Measurements from ENCODE around the gene IGHMBP2.

The IGHMBP2 gene

DNA sequence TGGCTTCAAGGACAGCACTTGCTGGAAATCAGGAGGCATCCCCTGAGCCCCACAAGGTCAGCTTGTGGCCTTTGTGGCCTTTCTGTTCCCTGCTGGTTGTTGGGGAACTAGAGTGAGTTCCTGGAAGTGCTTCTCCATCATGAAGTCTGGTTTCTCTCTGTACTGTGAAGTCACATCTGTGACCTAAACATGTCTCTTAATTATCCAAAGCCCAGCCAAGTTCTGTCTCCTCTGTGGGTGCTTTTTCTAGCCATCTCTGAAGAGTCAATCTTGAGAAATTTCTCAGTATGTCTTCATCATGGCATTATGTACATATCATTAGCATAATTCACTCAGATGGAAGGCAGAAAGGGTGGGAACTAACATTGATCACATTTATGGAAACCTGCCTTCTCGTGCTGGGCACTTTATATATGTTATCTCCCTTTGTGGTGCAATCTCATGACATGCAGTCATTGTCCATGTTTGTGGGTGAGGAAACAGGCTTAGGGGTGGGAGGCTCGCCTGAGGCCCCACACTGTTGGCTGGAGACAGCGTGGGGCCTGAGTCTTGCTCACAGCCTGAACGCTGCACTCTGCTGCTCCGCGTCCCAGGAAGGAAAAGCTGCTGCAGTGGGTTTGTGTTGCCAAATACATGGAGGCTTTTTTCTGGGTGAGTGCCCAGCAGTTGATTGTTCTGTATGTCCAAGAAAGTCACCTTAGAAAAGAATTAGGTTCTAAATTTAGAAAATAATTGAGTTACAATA lies 24.6 kb downstream of the IGHMBP2 start:
- DNase-seq = no peak

DNA sequence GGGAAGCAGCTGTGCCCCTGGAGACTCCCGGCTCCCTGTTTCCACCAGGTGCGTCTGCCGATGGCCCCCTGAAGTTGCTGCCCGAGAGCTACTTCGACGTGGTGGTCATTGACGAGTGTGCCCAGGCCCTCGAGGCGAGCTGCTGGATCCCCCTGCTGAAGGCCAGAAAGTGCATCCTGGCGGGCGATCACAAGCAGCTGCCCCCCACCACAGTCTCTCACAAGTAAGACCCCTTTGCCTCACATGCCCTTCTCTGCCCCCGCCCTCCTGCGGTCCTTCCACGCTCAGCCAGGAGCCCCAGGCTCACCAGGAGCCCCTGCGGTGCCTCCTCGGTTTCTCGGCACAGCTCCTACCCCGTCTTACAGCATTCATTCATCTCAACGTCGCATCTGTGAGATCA lies 25.4 kb downstream of the IGHMBP2 start:
- DNase-seq = no peak

DNA sequence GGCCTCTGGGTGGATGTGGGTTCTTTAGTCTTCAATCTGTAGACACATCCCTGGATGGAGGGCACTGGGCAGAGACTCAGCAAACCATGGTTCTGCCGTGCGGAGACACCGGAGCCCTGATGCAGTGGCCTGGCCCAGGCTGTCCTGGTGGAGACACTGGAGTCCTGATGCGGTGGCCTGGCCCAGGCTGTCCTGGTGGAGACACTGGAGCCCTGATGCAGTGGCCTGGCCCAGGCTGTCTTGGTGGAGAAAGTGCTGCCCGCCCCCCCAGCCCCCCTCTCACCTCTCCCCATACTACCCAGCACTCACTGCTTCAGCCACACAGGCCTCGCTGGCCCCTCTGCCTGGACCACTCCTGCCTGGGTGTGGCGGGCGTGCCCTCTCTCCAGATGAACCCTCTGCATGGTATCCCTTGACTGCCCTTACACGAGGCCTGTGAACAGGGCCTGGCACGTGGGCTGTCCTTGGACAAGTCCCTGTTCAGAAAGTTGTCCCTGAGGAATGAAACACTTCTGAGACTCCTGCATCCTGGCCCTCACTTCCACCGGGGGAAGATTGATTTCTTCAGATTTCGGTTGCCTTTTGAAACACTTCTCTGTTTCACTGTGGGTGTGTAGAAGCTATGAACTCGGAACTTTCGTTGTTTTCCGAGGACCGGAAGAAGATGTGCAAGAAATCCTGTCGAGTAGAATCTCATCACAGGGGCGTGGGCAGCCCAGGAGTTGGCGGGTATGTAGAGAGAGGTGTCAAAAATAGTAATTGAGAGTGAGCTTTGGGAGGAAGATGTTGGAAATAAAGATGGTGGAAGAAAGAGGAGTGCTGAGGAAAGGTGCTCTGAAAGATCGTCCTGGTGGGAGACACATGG lies 26.2 kb downstream of the IGHMBP2 start:
- DNase-seq = no peak

DNA sequence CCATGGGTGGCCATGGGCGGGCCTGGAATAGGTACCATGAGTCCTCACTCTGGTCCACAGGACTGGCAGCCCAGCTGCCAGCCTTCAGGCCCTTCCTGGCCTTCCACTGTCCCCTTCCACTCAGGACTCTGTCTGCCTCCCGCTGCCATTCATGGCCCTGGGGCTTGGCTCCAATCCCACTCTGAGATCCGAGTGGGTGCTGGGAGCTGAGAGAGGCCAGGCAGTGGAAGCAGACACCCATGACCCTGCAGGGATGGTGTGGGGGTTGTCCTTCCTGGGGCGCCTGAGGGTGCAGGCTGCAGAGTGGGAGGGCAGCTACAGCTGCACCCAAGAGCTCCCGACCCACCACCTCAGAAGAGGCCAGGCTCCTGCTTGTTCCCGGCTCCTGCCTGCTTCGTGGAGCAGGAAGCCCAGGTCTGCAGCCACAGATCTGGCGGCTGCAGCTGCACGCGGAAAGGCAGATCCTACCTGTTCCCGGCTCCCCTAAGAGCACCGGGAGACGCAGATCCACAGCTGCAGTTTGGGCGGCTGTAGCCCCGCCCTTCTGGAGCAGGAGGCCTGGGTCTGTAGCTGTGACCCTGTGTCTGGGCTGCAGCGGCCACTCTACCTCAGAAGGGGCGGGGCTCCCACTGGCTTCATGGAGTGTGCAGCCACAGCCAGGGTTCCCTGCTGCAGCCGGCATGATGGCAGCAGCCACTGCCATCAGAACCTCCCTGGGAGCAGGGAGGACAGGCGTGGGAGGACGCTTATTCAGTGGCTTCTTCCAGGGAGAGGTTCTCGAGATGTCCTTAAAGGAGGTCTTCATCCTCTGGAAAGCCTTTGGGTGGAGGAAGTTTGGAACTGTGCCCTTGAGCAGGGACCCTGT lies 27.5 kb downstream of the IGHMBP2 start:
- no peak for DNase-seq

DNA sequence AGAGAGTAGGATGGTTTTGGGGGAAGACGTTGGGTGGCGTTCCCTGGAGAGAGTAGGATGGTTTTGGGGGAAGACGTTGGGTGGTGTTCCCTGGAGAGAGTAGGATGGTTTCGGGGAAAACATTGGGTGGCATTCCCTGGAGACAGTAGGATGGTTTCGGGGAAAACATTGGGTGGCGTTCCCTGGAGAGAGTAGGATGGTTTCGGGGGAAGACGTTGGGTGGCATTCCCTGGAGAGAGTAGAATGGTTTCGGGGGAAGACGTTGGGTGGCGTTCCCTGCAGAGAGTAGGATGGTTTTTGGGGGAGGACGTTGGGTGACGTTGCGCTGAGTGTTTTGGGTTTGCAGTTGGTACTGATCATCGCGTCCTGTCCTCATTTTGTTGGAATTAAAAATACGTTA lies 28.2 kb downstream of the IGHMBP2 start:
- DNase-seq = no peak

DNA sequence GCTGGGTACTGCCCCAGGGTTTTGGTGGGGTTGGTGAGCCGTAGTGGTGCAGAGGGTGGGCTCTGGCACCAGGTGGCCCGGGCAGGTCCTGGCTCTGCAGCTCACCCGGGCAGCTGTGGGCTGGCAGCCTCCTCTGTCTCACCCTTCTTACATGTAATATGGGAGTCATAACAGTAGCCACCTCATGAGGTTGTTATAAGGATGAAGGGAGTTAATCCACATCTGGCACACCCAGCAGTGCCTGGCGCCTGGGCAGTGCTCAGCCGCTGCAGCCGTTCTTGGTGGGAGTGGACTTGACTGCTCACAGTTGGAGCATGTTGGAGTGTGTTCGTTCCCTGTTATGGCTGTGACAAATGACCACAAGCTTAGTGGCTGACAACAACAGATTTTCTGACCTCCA lies 28.7 kb downstream of the IGHMBP2 start:
- DNase-seq = no peak

DNA sequence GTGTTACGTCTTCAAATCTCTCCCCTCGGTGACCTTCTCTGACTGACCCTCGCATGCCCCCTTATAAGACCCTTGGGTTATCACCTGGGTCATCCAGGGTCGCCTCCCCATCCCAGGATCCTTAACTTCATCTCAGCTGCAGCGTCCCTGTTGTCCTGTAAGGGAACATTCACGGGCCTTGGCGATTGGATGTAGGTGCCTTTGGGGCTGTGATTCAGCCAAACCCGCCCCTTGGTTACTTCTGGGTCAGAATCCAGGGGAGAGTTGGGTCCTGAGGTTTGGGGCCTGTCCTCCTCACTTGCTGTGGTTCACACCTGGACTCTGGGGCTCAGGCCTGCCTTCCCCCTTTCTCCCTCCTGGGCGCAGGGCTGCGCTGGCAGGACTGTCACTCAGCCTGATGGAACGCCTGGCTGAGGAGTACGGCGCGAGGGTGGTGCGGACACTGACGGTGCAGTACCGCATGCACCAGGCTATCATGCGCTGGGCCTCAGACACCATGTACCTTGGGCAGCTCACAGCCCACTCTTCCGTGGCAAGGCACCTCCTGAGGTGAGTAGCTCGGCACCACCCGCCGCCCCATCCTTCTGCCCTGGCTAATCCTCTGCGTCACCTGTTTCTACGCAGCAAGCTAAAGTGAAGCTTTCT lies 29.4 kb downstream of the IGHMBP2 start:
- no peak for DNase-seq

DNA sequence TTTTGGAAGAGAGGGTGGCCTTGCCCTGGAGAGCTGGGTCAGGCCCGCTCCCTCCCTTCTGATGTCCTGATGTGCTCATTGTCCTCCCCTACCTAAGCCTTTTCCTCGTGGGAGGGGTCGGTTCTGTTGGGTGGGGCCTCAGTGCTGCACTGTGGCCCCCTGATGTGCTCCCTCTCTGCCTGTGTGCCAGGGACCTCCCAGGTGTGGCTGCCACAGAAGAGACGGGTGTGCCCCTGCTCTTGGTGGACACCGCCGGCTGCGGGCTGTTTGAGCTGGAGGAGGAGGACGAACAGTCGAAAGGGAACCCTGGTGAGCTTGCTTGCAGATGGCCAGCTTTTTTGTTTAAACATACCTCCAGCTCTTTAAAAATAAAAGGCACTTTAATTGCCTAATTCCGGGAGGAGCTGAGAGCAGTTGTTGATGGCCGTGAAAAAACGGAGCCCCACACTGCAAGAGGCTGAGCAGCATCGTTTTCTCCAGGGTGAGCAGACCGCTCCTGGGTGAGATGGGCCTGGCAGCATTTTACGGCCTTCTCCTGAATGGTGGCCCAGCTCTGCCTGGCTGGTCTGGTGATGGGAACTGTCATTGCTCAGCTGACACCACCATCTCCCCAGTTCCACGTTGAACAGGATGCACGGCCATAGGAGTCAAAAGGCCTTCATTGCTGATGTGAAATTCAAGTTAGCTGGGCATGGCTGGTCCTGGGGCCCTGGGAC lies 30.1 kb downstream of the IGHMBP2 start:
- DNase-seq = no peak

DNA sequence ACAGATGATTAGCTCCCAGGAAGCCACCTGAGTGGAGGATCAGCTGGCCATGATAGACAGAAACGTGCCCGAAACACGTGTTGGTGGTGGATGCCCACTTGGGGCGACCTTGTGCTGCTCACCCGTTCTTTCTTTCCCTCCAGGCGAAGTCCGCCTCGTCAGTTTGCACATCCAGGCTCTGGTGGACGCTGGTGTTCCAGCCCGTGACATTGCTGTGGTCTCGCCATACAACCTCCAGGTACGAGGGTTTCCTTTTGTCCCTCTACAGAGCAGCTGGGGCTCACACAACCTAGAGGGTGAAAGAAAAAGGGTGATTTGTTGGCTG lies 30.6 kb downstream of the IGHMBP2 start:
- no peak for DNase-seq

DNA sequence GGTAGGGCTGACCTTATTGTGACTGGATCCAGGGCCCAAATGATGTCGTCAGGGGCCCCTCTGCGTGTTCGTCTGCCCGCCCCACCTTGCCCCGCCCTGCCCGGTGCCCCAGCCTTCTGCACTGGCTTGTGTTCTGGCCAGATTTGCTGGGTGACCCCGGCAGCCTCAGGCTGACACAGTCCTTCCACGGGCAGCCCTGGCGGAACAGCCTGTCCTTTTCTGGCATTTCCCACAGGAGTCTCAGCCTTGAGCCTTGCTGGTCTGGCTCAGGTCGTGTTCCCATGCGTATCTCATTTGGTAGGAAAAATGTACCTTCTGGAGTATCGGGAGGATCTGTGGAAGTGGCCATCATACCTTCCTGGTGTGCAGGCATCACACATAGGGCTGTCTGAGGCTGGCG lies 31.0 kb downstream of the IGHMBP2 start:
- DNase-seq = no peak

DNA sequence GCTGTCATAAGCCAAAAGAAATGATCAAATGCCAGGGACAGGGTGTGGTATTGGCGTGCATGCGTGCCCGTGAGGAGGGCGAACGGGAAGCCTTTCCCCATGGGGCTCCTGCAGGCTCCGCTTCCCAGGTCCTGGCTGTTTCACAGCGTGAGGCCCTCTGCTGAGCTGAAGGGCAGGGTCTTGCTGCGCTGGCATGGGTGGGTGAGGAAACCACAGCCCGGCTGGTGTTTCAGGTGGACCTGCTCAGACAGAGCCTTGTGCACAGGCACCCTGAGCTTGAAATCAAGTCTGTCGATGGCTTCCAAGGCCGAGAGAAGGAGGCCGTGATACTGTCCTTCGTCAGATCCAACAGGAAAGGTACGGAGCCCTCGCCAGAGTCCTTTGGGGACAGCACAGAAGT lies 31.4 kb downstream of the IGHMBP2 start:
- no peak for DNase-seq

DNA sequence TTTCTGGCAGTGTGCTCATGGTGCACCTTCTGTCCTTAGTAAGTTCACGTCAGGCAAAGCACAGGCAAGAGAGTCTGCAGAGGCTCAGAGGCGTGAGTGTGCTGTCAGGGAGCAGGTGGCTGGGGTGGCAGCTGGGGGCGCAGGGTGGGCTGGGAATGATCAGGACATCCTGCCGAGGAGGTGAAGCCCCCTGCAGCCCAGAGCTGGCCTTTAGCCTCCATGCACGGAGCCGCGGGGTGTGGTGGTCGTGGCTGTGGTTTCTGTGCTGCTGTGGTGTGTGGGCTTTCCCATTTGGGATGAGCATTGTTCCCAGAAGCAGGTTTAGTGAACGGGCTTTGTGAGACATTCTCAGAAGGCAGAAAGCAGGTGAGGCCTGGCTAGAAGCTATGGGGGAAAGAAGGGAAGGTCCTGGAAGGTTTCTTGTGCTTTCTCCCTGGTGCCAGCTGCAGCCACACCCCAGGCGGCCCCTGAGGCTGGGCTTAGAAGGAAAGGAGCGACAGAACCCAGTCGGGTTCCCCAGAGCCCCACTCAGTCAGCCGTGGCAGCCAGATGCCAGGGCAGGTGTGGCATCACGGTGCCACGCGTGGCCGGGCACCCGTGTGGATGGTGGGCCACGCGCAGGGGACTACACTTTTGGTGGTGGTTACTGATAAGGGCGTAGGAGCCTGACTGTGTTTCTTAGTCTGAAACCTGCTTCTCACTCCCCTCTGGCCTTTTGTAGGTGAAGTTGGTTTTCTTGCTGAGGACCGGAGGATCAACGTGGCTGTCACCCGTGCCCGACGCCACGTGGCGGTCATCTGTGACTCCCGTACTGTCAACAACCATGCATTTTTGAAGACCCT lies 32.0 kb downstream of the IGHMBP2 start:
- no peak for DNase-seq

DNA sequence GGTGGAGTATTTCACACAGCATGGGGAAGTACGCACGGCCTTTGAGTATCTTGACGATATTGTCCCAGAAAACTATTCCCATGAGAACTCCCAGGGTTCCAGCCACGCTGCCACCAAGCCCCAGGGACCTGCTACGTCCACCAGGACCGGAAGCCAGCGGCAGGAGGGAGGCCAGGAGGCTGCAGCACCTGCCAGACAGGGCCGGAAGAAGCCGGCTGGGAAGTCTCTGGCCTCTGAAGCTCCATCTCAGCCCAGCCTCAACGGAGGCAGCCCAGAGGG lies 32.6 kb downstream of the IGHMBP2 start:
- DNase-seq = no peak

DNA sequence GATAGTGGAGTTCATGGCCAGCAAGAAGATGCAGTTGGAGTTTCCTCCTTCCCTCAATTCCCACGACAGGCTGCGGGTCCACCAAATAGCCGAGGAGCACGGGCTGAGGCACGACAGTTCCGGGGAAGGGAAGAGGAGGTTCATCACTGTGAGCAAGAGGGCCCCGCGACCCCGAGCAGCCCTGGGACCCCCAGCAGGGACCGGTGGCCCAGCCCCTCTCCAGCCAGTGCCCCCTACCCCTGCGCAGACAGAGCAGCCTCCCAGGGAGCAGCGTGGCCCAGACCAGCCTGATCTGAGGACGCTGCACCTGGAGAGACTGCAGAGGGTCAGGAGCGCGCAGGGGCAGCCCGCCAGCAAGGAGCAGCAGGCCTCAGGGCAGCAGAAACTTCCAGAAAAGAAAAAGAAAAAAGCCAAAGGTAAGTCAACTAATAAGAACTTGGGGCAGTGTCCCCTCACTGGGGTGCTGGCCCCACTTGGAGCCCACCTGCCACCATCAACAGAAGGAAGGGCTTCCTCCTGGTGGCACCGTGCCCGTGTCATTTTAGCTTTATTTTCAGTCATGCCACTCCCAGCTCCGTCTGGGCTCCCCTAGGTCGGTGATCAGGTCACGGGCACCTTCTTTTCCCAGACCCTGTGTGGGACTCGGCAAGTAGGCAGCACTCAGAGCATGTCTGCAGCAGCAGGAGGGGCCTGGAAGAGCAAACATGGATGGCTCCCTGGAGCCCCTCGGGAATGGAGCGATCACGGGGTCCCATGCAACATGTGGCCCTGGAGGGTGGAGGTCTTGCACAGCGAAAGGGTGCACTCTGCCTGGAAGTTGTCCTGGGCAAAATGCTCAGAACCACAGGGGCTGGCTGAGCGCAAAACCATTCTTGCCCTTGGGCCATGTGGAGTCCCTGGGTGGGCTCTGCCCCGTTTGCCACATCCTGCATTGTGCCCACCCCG lies 33.3 kb downstream of the IGHMBP2 start:
- DNase-seq = no peak

DNA sequence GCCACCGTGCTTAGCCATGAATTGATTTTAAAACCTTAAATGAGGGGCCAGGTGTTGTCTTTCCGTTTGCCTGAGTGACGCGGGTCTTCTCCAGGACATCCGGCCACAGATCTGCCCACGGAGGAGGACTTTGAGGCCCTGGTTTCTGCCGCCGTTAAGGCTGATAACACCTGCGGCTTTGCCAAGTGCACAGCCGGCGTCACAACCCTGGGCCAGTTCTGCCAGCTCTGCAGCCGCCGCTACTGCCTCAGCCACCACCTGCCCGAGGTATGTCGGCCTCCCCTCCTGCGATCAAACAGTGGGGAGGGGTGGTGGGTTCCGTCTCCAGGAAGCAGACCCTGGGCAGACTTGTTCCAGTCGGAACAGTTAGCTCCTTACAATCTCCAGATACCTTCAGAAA lies 34.4 kb downstream of the IGHMBP2 start:
- DNase-seq = no peak

DNA sequence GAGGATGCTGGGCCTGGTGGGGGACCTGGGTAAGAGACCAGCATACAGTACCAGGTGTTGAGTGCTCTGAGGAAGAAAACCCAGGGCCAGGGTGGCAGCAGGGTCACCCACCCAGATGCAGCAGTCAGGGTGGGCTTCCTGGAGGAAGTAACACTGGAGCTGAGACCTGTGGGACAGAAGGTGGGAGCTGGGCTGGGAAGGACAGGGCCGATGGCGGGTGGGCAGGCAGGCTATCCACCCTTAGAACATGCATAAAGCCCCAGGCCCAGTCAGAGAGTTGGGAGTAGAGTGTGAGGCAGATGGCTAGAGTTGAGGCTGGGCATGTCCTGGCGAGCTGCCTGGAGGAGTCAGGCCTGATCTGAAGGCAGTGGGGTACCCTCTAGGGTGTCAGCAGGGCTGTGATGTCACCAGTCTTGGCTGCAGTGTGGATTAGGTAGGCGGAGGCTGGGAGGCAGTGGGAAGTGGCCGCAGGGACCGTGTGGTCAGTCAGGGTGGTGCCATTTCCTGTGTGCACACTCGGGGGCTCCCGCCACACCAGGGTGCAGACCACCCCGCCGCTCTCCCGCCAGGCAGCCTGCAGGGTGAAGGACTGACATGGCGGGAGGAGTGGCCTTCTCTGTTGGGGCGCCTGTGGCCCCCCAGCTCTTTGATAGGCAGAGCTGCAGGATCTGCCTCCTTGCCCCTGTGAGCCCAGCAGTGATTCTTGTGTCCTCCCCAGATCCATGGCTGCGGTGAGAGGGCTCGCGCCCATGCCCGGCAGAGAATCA lies 35.3 kb downstream of the IGHMBP2 start:
- no peak for DNase-seq

DNA sequence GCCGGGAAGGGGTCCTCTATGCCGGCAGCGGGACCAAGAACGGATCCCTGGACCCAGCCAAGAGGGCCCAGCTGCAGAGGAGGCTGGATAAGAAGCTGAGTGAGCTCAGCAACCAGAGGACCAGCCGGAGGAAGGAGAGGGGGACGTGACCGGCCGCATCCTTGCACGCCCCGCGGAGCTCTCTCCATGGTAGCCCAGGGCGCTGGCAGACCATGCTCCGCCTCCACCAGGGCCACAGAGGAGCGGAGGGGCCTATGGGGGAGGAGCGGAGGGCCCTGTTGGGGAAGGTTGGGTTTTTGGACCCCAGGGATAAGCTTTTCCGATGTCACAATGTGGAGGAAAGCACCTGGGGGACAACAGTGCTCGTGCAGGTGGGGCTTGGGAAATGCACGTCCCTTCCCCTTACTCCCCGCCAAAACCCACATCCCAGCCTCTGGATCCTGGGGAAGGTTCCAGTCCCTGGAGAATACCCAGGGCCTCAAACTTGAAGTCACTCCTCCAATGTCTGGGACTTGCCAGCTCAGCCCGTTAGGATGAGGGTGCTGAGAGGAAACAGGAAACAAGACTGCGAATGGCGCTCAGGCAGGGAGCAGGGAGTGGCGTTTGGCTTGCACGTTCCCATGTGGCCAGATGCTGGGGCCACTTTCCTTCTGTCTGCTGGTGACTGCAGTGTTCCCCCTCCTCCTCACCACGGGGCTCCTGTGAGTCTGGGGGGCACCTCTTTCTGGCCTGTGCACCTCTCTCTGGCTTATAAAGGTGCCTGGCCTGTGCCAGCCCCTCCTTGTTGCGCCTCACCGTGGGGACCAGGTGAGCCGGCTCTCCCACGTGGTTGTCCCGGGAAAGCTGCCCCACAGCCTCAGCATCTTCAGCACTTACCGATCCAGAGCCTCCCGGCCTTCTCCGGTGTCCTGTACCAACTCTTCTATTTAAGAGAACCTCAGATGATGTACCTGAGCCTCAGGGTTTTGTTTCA lies 36.2 kb downstream of the IGHMBP2 start:
- DNase-seq = no peak

DNA sequence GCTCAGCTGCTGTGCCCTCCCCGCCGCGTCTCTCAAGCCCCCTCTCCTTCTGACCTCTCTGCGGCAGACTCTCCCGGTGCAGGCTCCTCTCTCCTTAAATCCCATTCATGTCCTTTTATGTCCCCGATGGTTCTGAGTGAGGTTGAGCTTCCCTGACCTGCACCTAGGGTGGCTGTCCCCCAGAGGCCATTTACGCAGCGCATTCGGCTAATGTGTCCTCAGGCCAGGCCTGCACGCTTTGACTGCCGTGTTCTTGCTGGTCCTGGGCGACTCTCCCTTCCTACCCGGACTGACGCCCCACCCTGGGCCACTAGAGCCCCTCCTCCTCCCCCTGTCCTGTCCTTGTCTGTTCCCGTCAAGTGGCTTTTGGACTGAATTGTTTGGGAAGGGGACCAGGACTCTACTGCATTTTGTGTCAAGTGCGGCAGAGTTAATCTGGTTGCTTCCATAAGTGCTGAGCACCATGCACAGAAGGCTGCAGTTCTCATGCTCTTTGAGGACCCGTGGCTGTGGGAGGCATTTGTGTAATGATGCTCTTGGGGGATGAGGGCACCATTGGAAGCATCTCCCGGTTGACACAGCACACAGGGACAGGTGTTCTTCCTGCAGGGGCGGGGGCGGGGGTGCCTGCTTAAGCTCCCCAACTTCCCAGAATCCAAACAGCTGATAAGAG lies 37.1 kb downstream of the IGHMBP2 start:
- DNase-seq = no peak
